ENCODE data around the gene TCERG1L.

The TCERG1L gene

DNA sequence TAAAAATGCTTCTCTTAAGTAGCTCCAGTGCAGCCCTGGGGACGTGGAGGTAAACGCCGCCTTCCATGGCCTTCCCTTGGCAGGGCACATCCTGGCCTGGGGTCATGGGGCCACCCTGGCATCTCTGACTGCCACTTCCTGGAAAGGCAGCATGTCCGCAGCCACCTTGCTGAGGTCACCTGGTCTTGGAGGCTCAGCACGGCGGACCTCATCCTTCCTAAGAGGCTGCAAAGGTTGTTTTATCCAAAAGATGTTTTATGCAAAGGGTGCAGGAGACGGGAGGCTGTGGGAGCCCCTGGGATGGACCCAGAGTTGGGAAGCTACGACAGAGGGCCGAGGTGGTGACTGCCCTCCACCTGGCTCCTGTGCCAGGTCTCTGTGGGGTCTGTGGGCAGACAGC, 106.0 kb downstream of the TCERG1L start:
- TF ChIP-seq, protein P1, sequence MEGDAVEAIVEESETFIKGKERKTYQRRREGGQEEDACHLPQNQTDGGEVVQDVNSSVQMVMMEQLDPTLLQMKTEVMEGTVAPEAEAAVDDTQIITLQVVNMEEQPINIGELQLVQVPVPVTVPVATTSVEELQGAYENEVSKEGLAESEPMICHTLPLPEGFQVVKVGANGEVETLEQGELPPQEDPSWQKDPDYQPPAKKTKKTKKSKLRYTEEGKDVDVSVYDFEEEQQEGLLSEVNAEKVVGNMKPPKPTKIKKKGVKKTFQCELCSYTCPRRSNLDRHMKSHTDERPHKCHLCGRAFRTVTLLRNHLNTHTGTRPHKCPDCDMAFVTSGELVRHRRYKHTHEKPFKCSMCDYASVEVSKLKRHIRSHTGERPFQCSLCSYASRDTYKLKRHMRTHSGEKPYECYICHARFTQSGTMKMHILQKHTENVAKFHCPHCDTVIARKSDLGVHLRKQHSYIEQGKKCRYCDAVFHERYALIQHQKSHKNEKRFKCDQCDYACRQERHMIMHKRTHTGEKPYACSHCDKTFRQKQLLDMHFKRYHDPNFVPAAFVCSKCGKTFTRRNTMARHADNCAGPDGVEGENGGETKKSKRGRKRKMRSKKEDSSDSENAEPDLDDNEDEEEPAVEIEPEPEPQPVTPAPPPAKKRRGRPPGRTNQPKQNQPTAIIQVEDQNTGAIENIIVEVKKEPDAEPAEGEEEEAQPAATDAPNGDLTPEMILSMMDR (IDR thresholded peaks at IDR 0.05) = no peak

DNA sequence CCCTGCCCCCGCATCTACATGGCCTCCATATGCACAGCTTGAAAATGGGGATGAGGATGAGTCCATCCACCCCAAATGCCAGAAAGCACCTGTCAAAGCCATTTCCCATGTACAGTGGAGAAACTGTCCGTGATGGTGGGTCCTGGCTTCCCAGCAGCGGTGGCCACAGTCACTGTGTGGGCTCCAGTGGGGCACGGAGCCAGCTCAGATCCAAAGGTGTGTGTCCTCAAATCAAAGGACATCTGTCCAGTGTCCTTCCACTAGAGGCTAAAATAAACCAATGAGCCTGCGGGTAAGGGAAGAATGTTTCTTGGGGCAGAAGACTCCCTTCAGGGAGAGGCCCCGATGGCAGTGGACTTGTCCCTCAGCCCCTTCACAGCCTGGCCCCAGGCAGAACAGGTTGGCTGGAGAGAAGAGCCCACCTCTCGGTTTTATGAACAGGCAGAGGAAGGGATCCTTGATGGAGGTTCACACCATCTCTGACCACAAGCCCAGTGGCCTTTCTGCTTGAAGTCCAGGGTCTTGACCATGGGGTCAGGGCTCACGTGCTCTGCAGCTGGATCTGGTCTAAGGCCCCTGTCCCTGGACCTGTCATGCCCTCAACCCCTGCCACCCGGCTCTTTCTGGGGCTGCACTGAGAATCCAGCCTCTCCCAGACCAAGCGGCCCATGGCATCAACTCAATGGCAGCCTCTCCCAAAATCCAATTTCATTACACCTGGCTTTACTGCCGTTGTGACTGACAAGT, 106.9 kb downstream of the TCERG1L start:
- TF ChIP-seq, protein P1 (IDR thresholded peaks at IDR 0.05) = no peak

DNA sequence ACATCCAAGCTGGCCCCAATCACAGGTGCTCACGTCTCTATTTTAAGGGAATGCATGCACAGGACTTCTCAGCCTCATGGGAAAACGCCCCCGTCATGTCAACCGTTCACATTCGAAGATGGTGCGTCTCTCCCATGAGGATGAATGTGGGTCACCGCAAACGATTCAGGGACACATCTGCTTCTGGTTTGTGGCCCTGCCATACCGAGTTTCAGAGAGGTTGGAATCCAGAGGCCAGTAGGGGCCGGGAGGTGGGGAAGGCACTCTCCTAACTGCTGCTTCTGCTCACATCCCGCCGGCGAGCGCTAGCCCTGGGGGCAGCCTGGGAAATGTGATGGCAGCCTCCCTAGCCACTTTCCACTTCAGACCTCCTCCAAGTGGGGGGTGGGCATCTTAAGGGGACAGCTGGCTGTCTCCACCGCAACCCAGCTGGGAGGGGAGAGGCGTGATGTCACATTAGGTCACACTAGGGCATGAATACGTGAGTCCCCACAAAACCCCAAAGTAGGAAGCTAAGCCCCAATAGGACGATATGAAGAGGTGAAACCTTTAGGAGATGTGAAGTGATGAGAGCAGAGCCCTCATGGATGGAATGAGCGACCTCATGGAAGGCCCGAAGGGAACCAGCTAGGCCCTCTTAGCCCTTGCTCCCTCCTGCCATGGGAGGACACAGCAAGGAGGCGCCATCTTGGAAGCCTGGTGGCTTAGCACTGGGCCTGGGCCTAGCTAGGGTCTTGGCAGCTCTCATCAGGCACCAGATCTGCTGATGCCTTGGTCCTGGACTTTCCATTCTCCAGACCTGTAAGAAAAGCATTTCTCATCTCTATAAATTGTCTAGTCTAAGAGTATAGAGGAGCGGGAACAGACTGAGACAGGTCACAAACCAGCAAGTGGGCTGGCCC, 107.8 kb downstream of the TCERG1L start:
- TF ChIP-seq, protein P1 (IDR thresholded peaks at IDR 0.05) = no peak

DNA sequence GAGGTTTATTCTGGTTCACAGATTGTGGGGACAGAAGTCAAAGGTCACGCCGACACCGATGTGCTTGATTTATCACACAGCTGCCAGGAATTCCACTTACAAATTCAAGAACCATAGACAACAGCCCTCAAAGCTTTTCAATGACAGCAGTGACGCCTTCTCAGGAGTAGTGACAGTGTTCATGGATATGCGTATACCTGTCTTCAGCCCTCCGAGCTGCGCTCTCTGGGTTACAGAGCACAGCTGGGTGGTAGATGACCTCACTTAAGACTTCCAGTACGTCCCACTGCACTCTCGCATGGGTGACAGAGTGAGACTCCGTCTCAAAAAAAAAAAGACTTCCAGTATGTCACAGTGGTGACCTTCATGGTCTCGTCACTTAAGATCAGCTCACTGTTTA, 108.5 kb downstream of the TCERG1L start:
- TF ChIP-seq, protein P1 (IDR thresholded peaks at IDR 0.05) = no peak

DNA sequence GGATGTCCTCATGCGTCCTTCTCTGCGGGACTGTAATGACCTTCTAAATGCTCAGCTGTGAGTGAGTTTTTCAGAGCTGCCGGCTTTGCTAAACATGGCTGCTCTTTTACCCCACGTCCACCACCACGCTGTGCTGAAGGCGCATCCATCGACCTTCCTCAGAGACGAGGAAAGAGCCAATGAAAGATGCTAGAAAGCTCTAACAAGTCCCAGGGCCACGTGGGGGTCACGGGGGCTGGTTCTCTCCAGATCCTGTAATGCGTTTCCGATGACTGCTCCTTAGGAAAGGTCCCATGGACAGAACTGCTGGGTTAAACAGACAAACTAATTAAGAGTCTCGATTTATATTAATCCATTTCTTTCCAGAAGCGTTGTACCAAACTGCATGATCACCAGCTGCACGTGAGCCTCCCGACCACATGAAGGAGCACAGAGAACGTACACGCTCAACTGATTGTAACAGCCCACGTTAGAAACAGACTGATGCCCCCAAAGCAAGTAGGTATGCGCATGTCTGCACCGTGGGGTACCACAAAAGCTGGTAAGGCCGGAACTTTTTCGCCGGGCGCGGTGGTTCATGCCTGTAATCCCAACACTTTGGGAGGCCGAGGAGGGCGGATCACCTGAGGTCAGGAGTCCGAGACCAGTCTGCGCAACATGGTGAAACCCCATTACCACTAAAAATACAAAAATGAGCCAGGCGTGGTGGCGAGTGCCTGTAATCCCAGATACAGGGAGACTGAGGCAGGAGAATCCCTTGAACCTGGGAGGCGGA, 109.6 kb downstream of the TCERG1L start:
- TF ChIP-seq, protein P1 (IDR thresholded peaks at IDR 0.05) = no peak

DNA sequence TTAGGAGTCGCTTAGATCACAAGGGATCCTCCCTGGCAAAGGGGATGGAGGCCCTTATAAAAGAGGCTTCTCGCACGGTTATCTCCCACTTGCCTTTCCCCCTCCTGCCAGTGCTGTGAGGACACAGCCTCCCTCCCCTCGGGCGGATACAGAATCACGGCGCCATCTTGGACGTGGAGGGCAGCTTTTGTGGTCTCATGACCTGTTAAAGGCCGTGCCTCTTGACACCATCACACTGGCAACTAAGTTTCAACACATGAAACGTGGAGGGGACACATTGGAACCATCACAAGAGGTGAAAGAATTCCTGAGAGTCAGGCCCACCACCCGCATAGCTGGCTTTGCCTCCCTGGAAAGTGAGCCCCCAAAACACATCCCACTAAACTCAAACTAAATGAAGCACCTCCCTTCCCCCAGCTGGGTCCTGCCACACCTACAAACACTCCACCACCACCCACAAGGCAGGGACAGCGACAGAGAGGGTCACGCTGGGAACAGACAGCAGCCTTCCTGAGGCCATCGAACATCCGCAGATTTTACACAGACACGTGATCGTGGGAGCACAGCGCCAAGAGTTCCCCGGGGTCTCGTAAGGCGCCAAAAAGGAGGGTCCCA, 110.6 kb downstream of the TCERG1L start:
- TF ChIP-seq, protein P1 (IDR thresholded peaks at IDR 0.05) = no peak

DNA sequence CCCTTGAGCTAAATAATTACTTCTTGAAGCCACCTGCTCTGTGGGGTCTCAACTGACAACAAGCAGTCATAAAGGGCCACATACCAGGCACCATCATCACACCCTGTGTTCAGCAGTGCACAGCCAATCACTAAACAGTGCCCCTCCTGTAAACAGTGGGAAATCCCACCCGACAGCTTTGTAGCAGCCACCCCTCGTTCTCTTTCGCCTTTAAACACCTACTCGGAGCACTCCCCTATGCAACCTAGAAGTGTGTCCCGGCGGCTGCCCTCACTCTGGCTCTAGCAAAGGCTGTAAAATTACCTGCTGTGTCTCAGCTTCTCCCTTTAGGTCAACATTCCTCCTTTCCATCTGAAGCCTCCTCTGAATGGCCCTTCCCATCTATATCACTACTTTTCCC, 111.9 kb downstream of the TCERG1L start:
- TF ChIP-seq, protein P1 (IDR thresholded peaks at IDR 0.05) = no peak

All from LNCAP (cell line).